GM12873 (cell line): ENCODE measurements around the gene ABLIM3.

ENCODE experiments used
- CTCF ChIP-seq: IDR thresholded peaks from 2 replicates; pipeline ENCODE4 v1.5.1; 2012; ENCODE audit warnings: low read depth, mild to moderate bottlenecking, moderate library complexity, low read length, control low read depth; ENCODE audit not compliant: insufficient read depth; ENCODE audit errors: missing control alignments

ABLIM3 gene

GRCh38 chr5:149141224-149141956, at the start of gene ABLIM3:
ABLIM3 (plus strand) TSS chr5:149141493; CDS start chr5:149142096, 603 bp downstream.
- peak; percentile 85 for TF ChIP-seq CTCF

GRCh38 chr5:149093625-149094024, 47.7 kb upstream of the ABLIM3 start:
- no peak for TF ChIP-seq CTCF

GRCh38 chr5:149094996-149095395, 46.3 kb upstream of the ABLIM3 start:
- TF ChIP-seq CTCF = no peak

GRCh38 chr5:149099920-149100319, 41.4 kb upstream of the ABLIM3 start:
- no peak for TF ChIP-seq CTCF

GRCh38 chr5:149100331-149100730, 41.0 kb upstream of the ABLIM3 start:
- no peak for TF ChIP-seq CTCF

GRCh38 chr5:149108651-149109280, 32.5 kb upstream of the ABLIM3 start:
- TF ChIP-seq CTCF = no peak

- no peak for TF ChIP-seq CTCF
These were observed 30.9 kb upstream of the ABLIM3 start for GRCh38 chr5:149110406-149110805.
